Lower leg skin (tissue), 3 donors: Measurements from ENCODE around the gene DCAF7.

ENCODE experiments used
- CTCF ChIP-seq, 3 donors: fragments of 450-650 bp; IDR thresholded peaks; one replicate each; pipeline ENCODE4 v1.5.1; 2016; ENCODE audit warnings: antibody characterized with exemption in 3 of 3, mild to moderate bottlenecking in 3 of 3, moderate library complexity in 2 of 3
- POLR2A ChIP-seq, 2 donors: fragments of 450-650 bp; IDR thresholded peaks; one replicate each; pipeline ENCODE4 v1.6.1; 2016 to 2017; ENCODE audit warnings: antibody characterized with exemption in 2 of 2, mild to moderate bottlenecking in 1 of 2, moderate library complexity in 1 of 2

GRCh38 chr17:63640038-63640437, 89.8 kb downstream of the DCAF7 start:
- TF ChIP-seq CTCF (IDR thresholded peaks at IDR 0.05) (no peak), POLR2A (IDR thresholded peaks at IDR 0.05) (no peak)
